SHP77 (cell line): ENCODE results near the gene C18orf63.

Source experiments
- DNase-seq, 2 experiments: peaks; one replicate each; lab custom pipeline; 2025; lab: John Stamatoyannopoulos, UW

Gene C18orf63

GRCh38 chr18:74328206-74328605 is 12.6 kb downstream of the C18orf63 start:
- no peak for DNase-seq

DNA sequence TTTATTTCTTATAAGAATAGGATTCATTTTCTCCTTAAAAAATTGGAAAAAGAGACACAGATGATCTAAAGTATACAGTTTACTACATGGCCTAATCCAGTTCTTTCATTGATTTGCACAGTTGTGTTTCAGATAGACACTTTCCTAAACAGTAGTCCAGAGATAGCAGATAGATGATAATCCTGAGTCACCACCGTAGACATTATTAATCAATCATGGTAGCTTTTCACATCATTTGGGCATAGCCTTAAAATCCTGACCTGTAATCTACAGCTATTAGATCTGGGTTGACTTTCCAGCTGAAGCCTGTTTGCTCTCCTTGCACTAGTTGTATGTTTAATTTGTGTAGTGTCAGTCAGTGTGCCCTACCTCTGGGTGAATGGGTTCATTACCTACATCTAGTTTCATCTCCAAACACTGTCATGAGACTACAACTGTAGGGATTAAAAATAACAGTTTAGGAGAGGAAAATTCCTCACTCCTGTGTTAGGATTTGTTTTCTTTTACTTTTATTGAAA is 14.1 kb downstream of the C18orf63 start:
- no peak for DNase-seq

DNA sequence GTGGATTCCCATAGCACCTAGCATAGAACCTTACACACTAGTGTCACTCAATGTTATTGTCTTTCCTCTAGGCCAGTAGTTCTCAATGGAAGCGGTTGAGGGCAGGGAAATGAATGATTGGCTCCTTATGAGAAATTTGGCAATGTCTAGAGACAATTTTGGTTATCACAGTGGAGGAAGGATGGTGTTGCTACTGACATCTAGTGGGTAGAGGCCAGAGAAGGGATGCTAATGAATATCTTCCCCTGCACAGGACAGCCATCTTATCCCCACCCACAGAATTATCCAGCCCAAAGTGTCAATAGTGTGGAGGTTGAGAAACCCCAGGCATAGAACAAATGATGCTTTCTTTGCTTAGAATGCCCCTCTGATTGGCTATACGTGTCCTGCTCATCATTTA is 15.8 kb downstream of the C18orf63 start:
- DNase-seq: peak; percentile 3 to 6

GRCh38 chr18:74333091-74333490 is 17.5 kb downstream of the C18orf63 start:
- no peak for DNase-seq

- no peak for DNase-seq
These were observed 18.7 kb downstream of the C18orf63 start for GRCh38 chr18:74334242-74334893.

- no peak for DNase-seq
These were observed 21.0 kb downstream of the C18orf63 start for GRCh38 chr18:74336656-74337055.

GRCh38 chr18:74337155-74337911 is 21.7 kb downstream of the C18orf63 start:
- DNase-seq: no peak

GRCh38 chr18:74337912-74338309 is 22.3 kb downstream of the C18orf63 start:
- no peak for DNase-seq

- peak; percentile 36 to 38 for DNase-seq
These were observed 26.9 kb downstream of the C18orf63 start for GRCh38 chr18:74342416-74343043.

GRCh38 chr18:74346206-74346605 is 30.6 kb downstream of the C18orf63 start:
- no peak for DNase-seq

DNA sequence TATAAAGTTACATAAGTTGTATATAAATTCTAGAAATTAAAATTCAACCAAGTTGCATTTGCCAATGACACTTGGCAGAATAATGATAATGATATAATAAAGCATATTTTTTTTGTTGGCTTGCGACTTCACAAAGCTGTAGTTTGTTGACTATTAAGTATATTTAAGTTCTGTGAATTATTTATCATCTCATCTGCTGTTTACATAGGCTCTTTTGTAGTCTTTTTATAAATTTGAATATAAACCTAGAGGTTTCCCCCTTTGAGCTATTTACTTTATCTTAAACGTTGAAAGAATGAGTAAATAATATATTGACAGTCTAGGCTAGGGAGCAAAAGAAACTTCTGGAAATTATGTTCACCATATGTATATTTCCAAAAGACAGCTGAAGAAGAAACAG is 32.9 kb downstream of the C18orf63 start:
- no peak for DNase-seq

DNA sequence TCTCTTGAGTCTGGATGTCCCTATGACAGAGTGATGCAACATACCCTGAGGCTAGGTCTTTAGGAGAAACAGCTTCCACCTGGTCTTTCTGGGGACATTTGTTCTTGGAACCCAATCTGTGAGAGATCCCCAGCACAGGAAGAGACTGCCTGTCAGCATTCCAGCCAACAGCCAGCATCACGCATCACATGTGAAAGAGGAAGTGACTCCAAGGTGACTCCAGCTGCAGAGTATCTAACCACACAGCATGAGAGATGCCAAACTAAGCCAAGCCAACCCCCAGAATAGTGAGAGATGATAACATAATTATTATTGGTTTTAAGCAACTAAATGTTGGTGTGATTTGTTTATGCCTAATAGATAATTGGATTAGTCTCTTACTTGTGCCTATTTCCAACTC is 35.7 kb downstream of the C18orf63 start:
- peak in 1 of 2 experiments; percentile 1 for DNase-seq

GRCh38 chr18:74353169-74353775 is 37.6 kb downstream of the C18orf63 start:
- peak; percentile 56 to 77 for DNase-seq

- DNase-seq: no peak
These were observed 41.3 kb downstream of the C18orf63 start for GRCh38 chr18:74356959-74357358.

DNA sequence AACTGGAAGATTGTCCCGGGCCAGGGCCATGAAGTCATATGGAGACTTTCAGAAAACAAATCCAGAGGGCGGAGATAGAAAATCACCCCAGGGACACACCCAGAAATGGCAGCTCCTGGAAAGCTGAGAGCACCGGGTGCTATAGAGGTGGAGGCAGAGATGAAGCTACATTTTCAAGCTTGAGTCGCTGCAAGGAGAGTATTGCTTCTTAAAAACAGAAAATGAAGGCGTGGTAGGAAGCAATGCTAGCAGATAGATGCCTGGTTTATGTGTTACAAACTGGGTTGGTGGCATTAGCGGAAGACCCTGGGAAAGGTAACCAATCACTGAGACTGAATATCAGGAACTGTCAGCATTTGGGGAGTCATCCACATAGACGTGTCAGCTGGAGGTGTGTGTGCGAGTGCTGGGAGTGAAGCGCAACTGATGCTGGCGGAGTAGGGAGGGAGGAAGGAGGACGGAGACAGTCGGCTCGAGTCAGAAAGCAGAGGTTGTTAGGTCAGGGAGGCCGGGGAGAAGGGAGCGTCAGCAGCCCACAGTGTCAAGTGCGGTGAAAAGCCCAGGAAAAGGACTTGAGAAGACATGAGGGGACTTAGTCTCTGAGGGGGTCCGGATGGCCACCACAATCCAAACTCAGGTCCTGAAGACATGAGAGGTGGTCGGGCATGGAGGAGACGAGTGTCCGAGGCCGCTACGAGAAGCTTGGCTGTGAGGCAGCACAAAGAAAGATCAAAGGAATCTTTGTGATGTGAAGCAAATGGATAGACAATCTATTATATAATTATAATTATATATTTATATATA is 45.4 kb downstream of the C18orf63 start:
- no peak for DNase-seq

DNA sequence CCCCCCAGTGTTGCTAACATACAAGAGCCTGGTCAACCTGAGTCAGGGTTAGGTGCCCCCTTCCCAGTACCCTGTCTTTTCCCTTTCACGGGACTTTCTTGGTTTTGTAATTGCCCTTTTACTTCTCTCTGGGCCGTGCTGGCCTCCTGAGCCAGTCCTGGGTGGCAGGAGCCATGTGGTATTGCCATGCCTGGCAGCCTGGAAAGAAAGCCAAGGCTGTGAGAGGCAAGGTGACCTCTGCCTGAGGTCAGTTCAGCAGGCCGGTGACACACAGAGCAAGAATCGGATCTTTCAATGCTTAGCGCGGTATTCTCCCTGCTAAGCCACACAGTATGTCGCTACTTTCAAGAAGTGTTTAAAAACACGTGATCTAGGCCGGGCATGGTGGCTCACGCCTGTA is 52.3 kb downstream of the C18orf63 start:
- DNase-seq: no peak

DNA sequence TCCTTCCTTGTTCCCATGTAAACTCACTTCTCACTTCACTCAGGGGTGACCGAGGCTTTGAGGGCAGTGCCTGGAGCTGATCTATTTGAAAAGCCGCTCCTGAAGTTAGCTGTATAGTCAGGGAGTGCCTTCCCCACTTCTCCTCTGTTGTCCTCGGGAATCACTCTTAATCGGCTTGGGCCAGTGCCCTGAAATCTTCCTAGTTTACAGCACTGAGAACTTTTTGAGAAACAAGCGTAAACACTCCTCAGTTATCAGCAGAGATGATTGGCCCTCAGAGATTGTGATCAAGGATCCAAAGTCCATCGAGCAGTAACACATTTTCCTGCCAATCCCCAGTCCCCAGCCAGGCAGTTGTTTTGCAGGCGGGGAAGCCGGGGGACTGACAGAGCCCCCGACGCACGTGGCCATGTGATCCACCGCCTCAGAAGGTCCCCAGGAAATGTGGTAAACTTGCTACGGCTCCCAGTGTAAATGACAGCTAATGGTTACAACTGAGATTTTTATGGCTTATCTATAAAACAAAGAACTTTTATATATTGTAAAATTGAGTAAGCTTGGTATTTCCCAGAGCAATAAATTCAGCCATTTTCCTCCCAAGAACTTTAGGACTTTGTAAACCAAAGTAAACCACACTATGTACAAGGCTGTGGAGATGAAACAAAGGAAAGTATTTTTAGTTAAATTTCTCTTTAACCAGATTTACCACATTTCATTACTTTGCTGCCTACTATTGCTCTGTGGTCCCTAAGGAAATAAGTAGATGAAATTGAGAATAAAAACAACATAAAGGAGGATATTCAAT is 53.5 kb downstream of the C18orf63 start:
- DNase-seq: no peak

- no peak for DNase-seq
These were observed 54.5 kb downstream of the C18orf63 start for GRCh38 chr18:74370115-74370514.

GRCh38 chr18:74373428-74373827 is 57.8 kb downstream of the C18orf63 start:
- no peak for DNase-seq

- DNase-seq: no peak
These were observed 60.4 kb downstream of the C18orf63 start for GRCh38 chr18:74375999-74376398.

- DNase-seq: no peak
These were observed 60.9 kb downstream of the C18orf63 start for GRCh38 chr18:74376523-74376922.
